Spleen (tissue), 11 donors: ENCODE data around the gene UGT1A5. TPM values are rescaled to one million over a fixed set of nuclear protein-coding genes. Genes with fewer than 3 reads are reported as not detected.

Experiments
- DNase-seq: peaks from one replicate; pipeline ENCODE4 v3.0.0-alpha.2; 2020
- H3K27ac ChIP-seq, 8 donors: fragments of 200-600 bp; sonication (generic) in 7 of 8; 1 replicate in 4 of 8; 2 replicates in 4 of 8; pipeline versions ENCODE4 v1.5.0 to v1.8.0; 2016 to 2021; ENCODE audit warnings: inconsistent platforms in 4 of 8, mild to moderate bottlenecking in 4 of 8, moderate library complexity in 1 of 8
- H3K27me3 ChIP-seq, 7 donors: fragments of 200-600 bp; sonication (generic) in 6 of 7; replicated peaks in 1 of 7; 1 replicate in 4 of 7; 2 replicates in 3 of 7; pipeline versions ENCODE4 v1.5.0 to v1.8.0; 2016 to 2021; ENCODE audit warnings: inconsistent platforms in 3 of 7, mild to moderate bottlenecking in 1 of 7
- H3K36me3 ChIP-seq, 6 donors: fragments of 200-600 bp; sonication (generic) in 5 of 6; 1 replicate in 4 of 6; 2 replicates in 2 of 6; pipeline versions ENCODE4 v1.5.0 to v1.8.0; 2016 to 2021; ENCODE audit warnings: inconsistent platforms in 2 of 6
- H3K4me1 ChIP-seq, 6 donors: fragments of 200-600 bp; sonication (generic) in 5 of 6; 1 replicate in 3 of 6; 2 replicates in 3 of 6; pipeline versions ENCODE4 v1.5.0 to v1.8.0; 2016 to 2021; ENCODE audit warnings: inconsistent platforms in 3 of 6
- H3K4me3 ChIP-seq, 8 donors: fragments of 200-600 bp; sonication (generic) in 7 of 8; 1 replicate in 4 of 8; 2 replicates in 4 of 8; pipeline versions ENCODE4 v1.5.0 to v1.8.0; 2016 to 2021; ENCODE audit warnings: inconsistent platforms in 4 of 8, mild to moderate bottlenecking in 4 of 8, moderate library complexity in 2 of 8
- H3K9me3 ChIP-seq, 8 donors: fragments of 200-600 bp; sonication (generic) in 7 of 8; 1 replicate in 4 of 8; 2 replicates in 4 of 8; pipeline versions ENCODE4 v1.5.0 to v1.8.0; 2016 to 2021; ENCODE audit warnings: inconsistent platforms in 4 of 8
- CTCF ChIP-seq, 11 experiments: fragments of 200-600 bp in 7 of 11; fragments of 450-650 bp in 4 of 11; sonication (generic) in 4 of 11; IDR thresholded peaks in 8 of 11; conservative IDR thresholded peaks in 3 of 11; 1 replicate in 7 of 11; 2 replicates in 4 of 11; pipeline versions ENCODE4 v1.4.0 to v1.8.0; 2016 to 2021; ENCODE audit warnings: antibody characterized with exemption in 11 of 11, inconsistent platforms in 4 of 11, mild to moderate bottlenecking in 1 of 11
- POLR2A ChIP-seq, 3 donors: fragments of 450-650 bp; IDR thresholded peaks; one replicate each; pipeline ENCODE4 v1.5.1; 2017; ENCODE audit warnings: antibody characterized with exemption in 3 of 3, mild to moderate bottlenecking in 1 of 3
- POLR2AphosphoS5 ChIP-seq, 3 donors: sonication (generic); formaldehyde crosslinking; IDR thresholded peaks; one replicate each; pipeline ENCODE4 v1.5.1; 2017; ENCODE audit warnings: antibody characterized with exemption in 3 of 3
- WGBS, 5 donors: extraction: QIAGEN DNeasy Blood & Tissue Kit in 3 of 5; methylation state at CpG; one replicate each; pipeline versions ENCODE4 v1.1.5 to v1.1.7; 2013 to 2018; 5-methylcytosine and 5-hydroxymethylcytosine counted together
- intact Hi-C: fragments of 100-400 bp; cut with DNase I; formaldehyde crosslinking; loops from one replicate; pipeline ENCODE4 v1.15.0; 2023; ENCODE audit warnings: low total_unique reads
- polyA plus RNA-seq, 3 donors: library from polyadenylated mRNA; stranded (reverse); fragments of 200-250 nt; gene quantifications; one replicate each; pipeline ENCODE4 v1.2.1, GENCODE V29; 2013
- total RNA-seq, 7 donors: library from RNA; depleted of rRNA in 3 of 7; stranded (reverse); fragments of >200 nt in 3 of 7; fragmentation: NEBNext Ultra II Directional in 4 of 7; extraction: Animal tissue kit (Norgen Biotek cat#: 25700) in 4 of 7; gene quantifications; one replicate each; pipeline versions ENCODE4 v1.1.0 to v1.2.1, GENCODE V29; 2016 to 2021
- donor health status: healthy with polysubstance abuse.
- donor health status: DM: no; HTN: no; CAD: no; lungs with moderate emphysema.
- donor health status: DM: no; HTN: no; CAD: no.
- donor health status: Bipolar disorder and iron deficiency.
- donor health status: healthy.
- donor health status: DM: no; HTN: no; CAD: no.
- donor health status: DM: yes; HTN: yes; CAD: no.

The UGT1A5 gene
- total and polyA plus RNA-seq, 10 donors = not detected

GRCh38 chr2:233780771-233781170, 68.1 kb downstream of the UGT1A5 start:
- intact Hi-C loops = no loop called here
- Histone ChIP-seq H3K4me3 (no peak overlapping the region), H3K36me3 (no peaks in the 10 kb centered on the region), H3K4me1 (no peaks in the 10 kb centered on the region), H3K27me3 (peaks cover 0 to 17% (median 0%) of the 10 kb centered on the region in 7 donors), H3K9me3 (peaks cover 0 to 18% (median 7%) of the 10 kb centered on the region in 8 donors), H3K27ac (no peak overlapping the region)
- TF ChIP-seq CTCF (IDR thresholded peaks at IDR 0.05 in 8 of 11, conservative IDR thresholded peaks at IDR 0.05 in 3 of 11) (no peak), POLR2AphosphoS5 (IDR thresholded peaks at IDR 0.05) (no peak), POLR2A (IDR thresholded peaks at IDR 0.05) (no peak)
- 89 to 93% (median 91%) methylated on average over 4 of the region's 4 CpGs for WGBS, 5 donors
- no peak for DNase-seq

- WGBS, 5 donors = 82 to 95% (median 90%) methylated on average over 6 to 7 of the region's 7 CpGs
- no peaks in the 10 kb centered on the region for H3K36me3 ChIP-seq
- no peaks in the 10 kb centered on the region for H3K4me1 ChIP-seq
- no peaks in the 10 kb centered on the region for H3K9me3 ChIP-seq
- intact Hi-C loops = no loop called here
- TF ChIP-seq POLR2AphosphoS5 (IDR thresholded peaks at IDR 0.05) (no peak), POLR2A (IDR thresholded peaks at IDR 0.05) (no peak), CTCF (IDR thresholded peaks at IDR 0.05 in 8 of 11, conservative IDR thresholded peaks at IDR 0.05 in 3 of 11) (no peak)
- peak; percentile 50 for DNase-seq
- peaks cover 0 to 28% (median 0%) of the 10 kb centered on the region in 7 donors for H3K27me3 ChIP-seq
- H3K27ac ChIP-seq = no peak overlapping the region
- H3K4me3 ChIP-seq = no peak overlapping the region
These were observed 76.8 kb downstream of the UGT1A5 start for GRCh38 chr2:233789554-233789953.

GRCh38 chr2:233791151-233791882, 78.6 kb downstream of the UGT1A5 start:
- peak; percentile 41 for DNase-seq

More at GRCh38 chr2:233791151-233791882, 78.6 kb downstream of the UGT1A5 start:
- H3K36me3 ChIP-seq = no peaks in the 10 kb centered on the region
- no peak overlapping the region for H3K4me3 ChIP-seq
- no peak overlapping the region for H3K27ac ChIP-seq
- 85 to 90% (median 87%) methylated on average over 18 of the region's 18 CpGs for WGBS, 5 donors
- no peak for TF ChIP-seq POLR2AphosphoS5 (IDR thresholded peaks at IDR 0.05)
- no peak for TF ChIP-seq POLR2A (IDR thresholded peaks at IDR 0.05)
- TF ChIP-seq CTCF (IDR thresholded peaks at IDR 0.05 in 8 of 11, conservative IDR thresholded peaks at IDR 0.05 in 3 of 11) = no peak
- intact Hi-C loops = no loop called here
- no peaks in the 10 kb centered on the region for H3K4me1 ChIP-seq
- H3K9me3 ChIP-seq = no peaks in the 10 kb centered on the region
- peaks cover 0 to 14% (median 0%) of the 10 kb centered on the region in 7 donors for H3K27me3 ChIP-seq
